Activated gamma-delta T cell treated with Interleukin-2 at 50 U/mL for 16 hours (primary cell): ENCODE measurements around the gene COL27A1.
A peak's percentile ranks its signal among the peaks of the same experiment; 100 is the strongest.
"Not testable (repeated sequence)": the region's sequence is repeated elsewhere in the genome, so short reads cannot be mapped to it uniquely, and the experiment has no call there.

Source experiments
- DNase-seq: peaks from one replicate; pipeline ENCODE4 v3.0.0-alpha.2; 2020

The COL27A1 gene

DNA sequence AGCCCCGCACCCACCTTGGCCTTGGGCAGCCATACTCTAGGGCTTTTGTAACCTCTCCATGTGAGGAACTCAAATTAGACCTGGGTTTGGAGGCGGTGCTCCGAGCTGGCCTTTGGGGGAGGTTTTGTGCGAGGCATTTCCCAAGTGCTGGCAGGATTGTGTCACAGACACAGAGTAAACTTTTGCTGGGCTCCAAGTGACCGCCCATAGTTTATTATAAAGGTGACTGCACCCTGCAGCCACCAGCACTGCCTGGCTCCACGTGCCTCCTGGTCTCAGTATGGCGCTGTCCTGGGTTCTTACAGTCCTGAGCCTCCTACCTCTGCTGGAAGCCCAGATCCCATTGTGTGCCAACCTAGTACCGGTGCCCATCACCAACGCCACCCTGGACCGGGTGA is 174.3 kb downstream of the COL27A1 start, which contains the start of gene ORM2:
Gene ORM2 (plus strand): TSS at position 245 of the 398 bp plus-strand sequence. CDS start 36 bp downstream, at position 281.
- DNase-seq = not testable (repeated sequence)

DNA sequence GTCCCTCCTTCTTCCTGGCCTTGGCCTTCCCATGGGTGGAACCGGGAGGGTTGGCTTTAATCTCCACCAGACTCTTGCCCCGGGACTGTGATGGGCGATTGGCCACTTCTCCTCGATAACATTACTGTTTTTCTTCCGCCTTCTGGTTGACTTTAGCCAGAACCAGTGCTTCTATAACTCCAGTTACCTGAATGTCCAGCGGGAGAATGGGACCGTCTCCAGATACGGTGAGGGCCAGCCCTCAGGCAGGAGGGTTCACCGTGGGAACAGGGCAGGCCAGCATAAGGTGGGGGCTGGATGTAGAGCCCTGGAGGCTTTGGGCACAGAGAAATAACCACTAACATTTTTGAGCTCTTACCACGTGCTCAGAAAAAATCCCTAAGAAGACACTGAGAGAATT is 175.3 kb downstream of the COL27A1 start:
- DNase-seq = no peak

DNA sequence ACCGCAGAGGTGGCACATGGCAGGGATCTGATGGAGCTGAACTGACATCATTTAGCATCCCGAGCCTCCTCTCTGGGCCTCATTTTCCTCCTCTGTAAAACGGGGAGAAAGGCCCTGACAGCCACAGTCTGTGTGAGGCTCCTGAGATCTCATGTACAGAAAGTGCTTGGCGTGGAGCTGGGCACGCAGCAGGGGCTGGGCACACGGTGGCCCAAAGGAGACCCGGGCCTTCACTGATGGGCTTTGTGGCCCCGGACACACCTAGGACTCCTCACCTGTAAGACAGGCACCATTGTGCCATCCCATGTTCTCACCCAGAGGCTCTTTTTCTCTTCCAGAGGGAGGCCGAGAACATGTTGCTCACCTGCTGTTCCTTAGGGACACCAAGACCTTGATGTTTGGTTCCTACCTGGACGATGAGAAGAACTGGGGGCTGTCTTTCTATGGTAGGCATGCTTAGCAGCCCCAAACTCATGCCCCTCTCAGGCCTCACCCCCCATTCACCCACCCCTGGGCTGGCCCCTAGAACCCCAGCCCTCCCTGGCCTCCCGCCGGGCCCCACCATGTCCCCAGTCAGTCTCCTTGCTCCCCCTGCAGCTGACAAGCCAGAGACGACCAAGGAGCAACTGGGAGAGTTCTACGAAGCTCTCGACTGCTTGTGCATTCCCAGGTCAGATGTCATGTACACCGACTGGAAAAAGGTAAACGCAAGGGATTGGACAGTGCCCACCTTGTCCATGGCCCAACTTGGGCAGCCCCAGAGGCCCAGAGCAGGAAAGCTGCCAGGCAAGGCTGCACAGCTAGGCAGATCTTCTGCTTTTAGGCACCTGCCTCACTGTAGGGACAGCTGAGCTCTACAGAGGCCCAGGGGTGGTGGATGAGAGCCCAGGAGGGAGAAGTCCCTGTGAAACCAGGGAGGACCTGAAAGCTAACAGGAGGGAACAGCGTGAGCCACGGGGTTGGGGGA is 176.2 kb downstream of the COL27A1 start:
- DNase-seq = not testable (repeated sequence)

DNA sequence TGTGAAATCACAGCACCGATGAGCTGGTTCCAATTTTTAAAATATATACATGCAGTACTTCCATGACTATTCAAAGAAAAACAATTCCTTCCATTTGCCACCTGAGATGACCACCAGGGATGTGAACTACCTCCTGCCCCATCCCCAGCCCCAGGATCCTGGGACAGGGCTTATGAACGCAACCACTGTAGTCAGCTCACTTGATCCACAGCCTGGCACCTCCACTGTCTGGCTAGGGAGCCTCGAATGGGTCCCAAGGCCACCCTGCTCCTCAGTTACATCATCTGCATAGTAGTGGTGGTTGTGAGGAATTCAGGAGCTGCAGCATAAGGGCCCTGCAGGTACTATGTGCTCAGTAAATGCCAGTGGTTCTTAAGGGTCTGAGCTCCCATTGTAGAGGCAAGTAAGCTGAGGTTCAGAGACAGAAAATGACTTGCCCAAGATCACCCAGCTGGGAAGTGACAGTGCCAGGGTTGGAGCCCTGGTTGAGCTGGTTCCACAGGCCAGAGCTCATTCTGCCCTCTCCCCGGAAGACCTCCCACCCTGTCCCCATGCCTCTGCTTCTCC is 177.2 kb downstream of the COL27A1 start:
- DNase-seq = not testable (repeated sequence)

DNA sequence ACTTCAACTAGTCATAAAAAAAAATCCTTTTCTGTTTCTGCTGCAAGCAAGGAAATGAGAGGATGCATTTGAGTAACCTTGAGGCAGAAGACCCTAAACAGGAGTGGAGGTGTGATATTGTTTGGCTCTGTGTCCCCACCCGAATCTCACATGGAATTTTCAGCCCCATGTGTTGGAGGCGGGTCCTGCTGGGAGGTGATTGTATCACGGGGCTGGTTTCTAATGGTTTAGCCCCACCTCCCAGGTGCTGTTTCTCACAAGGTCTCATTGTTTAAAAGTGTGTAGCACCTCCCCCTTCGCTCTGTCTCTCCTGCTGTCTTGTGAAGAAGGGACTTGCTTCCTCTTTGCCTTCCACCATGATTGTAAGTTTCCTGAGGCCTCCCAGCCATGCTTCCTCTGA is 178.4 kb downstream of the COL27A1 start:
- DNase-seq = not testable (repeated sequence)

DNA sequence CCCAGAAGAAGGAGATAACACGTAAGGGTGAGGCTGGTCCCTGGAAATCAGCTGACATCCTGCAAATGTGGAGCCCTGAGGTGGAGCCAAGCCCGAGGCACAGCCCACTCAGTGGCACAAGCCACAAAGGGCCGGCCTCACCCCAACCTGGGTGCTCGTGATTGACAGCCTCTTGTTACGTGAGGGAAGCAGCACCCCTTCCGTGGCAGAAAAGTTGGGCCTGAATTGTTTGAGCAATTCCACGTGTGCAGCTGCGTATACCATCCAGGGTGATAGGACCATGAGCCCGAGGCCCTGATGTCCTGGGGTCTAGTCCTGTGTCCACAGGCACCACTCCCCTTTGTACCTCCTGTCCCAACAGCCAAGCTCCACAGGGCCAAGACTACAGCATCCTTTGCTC is 179.2 kb downstream of the COL27A1 start:
- no peak for DNase-seq

DNA sequence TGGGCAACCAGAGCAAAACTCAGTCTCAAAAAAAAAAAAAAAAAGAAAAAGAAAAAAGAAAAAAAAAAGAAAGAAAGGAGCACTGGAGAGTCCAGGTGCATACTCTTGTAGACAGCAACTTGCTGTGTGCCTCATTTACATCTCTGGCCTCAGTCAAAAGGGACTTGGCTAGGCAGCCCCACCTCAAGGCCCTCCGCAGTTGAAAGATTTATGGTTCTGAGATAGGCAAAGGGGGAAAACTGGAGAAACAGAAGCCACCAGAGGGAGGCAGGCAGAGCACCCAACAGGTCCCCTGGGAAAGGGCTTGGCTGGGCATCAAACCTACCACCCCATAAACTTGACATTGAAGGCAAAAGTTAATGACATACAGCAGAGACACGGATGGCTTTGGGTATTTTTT is 180.4 kb downstream of the COL27A1 start:
- no peak for DNase-seq

DNA sequence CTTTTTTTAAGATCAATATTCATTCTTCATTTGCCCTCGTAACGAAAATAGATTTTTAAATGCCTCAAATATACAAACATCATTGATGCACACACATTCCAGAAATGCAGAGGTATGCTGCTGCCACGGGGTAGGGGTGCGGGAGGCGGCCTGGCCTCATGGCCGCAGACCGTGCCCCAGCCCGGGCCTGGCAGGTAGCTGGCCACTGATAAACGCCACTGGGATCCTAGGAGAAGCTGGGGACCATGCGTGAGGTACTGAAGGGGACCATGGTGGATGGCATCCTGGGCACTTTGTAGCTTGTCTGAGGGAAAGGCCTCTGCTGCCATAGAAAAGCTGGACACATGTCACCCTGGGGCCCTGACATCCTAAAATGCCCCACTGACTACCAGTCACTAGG is 180.8 kb downstream of the COL27A1 start:
- no peak for DNase-seq

DNA sequence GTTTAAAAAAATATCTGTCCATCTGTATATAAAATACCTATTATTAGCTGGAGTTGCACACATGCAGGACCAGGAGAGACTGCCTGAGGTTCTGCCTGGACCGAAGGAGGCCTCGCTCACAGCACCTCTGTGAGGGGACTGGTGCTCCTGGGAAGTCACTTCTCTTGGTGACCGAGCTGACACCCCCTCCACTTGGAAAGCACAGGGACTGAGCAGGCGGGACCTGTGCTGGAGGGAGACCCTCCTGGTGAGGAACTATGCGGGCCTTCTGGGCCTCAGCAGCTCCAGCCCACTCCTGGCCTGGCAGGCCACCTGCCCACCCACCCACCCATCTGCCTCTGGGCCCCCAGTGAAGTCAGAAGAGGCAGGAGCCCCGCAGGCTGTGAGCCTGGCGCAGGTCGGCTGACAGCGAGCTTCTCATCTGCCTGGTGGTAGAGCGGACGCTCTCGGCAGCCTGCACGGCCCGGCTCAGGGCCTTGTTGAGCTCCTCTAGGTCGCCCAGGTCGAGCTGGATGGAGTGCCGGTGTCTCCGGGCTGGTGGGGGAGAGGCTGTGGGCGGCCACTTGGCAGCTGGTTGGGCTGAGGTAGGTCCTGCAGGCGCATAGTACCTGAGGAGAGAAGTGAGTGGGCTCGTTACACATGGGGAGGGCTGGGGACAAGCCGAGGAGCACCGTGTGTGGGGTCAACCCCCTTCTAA is 181.5 kb downstream of the COL27A1 start:
- no peak for DNase-seq

DNA sequence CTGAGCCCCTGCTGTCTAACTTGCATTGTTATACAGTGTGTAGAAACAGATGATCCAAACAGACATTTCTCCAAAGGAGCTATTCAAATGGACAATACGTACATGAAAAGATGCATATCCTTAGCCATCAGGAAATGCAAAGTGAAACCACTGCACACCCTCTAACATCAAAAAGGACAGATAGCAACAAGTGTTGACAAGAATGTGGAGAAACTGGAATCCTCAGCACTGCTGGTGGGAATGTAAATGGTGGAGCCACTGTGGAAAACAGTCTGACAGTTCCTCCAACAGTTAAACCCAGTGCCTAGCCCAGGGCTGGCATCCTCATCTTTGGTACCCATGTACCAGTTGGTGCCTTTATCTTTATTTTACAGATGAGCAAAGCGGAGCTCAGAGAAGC is 182.8 kb downstream of the COL27A1 start:
- DNase-seq = no peak

DNA sequence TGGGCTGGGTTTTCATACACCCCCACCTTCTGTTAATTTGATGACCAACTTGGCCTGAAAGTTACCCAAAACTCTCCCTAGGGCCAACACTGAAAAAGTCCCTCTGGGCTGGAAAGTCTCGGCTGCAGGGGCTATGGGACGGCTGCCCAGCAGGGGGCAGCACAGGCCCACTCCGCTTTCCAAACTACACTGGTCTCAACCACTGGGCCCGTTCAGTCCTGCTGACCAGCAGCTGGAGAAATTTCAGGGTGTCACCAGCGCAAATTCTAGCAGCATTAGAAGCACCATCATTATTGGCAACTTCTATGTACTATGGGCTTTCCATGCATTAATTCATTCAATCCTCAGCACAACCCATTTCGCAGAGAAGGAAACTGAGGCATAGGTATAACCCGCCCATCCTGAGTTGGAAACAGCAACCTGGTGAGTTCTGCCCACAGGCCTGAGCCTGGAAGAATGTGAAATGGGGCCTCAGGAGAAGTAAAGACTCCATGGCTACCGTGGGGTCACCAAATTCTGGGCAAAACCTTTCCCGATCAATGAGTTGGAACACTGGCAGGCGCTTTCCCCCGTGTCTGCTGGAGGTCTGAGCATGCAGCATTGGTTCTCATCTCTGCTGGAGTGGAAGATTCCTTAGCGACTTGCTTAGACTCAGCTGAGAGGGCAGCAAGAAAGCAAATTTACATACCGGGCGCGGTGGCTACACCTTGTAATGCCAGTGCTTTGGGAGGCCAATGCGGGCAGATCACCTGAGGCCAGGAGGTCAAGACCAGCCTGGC is 184.0 kb downstream of the COL27A1 start:
- peak; percentile 51 for DNase-seq

DNA sequence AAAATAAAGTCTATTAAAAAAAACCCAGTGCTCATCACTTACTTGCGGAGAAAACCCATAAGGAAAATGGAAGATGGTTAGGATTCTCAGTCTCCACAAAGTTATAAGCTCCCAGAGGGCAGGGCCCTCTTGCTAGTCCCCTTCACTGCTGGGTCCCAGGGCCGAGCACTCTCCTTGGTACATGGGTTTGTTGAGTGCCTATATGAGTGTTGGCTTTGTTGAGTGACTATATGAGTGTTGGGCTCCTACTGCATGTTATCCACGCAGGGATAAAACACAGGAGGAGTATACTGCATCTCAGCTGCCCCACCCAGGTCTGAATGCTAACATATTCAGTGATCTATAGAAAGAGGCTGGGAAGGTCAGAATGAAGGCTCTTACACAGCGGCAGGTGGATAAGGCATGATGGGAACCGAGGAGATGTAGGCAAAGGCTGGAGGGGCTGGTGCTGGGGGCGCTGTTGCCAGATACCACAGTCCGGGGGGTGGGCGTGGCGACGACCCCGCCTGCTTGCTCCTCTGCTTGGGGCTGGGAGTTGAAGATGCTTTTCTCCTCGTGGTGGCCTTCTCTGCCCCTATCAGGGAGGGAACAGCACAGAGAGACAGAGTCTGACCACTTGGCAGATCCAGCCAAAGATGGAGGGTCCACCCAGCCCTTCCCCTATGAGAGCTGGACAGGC is 186.0 kb downstream of the COL27A1 start:
- no peak for DNase-seq

DNA sequence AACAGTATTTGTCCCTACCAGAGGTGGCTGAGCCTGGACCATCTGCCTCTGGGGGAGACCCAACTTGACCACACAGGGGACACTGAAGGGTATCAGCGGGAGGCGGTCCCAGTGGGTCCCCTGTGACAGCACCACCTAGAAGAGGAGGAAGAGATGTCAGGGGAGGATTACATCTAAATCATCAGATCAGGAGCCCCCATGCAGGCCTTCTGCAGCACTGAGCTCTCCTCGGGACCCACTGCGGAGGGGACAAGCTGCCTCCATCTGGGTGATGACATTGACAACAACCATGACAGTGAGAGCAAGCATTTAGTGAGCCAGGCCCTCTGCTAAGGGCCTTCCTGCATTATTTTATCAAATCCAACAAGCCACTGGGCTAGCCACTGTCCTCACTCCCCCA is 186.7 kb downstream of the COL27A1 start:
- no peak for DNase-seq

DNA sequence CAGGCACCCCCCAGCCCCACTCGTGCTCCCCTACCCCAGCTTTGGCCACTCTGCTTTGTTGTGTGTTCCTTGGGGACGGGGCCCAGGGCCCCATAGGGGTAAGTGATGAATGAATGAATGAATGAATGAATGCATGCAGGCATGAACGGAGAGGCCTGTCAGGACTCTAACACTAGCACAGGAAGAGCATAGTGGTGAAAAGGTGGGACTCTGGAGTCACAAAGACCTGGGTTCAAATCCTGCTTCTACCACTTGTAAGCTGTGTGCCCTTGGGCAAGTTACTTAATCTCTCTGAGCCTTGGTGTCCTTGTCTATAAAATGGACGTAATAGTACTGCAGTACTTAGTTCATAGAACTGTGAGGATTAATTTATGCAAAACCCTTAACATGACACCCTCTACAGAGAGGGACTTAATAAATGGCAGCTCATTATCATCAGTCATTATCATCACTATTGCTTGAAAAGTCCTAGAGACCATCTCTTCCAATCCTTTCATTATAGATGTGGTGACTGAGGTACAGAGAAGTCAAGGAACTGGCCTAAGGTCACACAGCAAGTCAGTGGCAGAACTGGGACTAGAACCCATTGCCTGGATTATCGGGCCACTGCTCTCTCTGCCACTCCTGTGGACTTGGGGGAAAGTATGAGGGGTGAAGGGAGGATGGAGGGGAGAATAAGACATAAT is 187.6 kb downstream of the COL27A1 start:
- no peak for DNase-seq

DNA sequence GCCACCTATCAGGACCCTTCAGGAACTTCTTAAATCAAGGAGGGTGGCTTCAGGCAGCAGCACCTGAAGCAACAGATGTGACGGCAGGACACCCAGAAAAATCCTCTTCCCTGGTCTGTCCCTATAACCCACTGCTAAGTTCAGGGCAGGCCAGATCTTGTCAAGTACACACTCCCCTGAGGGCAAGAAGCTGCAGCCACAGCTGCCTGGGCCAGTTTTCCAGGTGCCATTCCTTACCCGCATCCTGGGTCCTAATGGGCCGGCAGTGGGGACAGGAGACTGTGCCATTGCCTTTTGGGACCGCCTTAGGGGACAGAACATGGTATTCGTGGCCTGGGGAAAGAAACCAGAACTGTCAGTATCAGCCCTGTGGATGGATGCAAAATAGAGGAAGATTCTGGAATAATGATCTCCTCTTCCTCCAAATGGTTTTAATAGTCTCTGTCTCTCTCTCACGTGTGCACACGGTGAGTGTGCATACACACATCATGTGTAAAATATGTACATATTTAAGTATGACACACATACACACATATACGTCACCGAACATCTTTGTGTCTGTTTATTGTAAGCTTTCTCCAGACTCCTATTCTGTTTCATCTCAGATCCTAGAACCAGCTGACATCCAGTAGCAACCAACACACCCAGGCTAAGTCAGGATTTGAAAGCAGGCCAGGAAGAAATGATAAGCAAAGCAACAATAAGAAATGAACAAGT is 188.3 kb downstream of the COL27A1 start:
- no peak for DNase-seq

DNA sequence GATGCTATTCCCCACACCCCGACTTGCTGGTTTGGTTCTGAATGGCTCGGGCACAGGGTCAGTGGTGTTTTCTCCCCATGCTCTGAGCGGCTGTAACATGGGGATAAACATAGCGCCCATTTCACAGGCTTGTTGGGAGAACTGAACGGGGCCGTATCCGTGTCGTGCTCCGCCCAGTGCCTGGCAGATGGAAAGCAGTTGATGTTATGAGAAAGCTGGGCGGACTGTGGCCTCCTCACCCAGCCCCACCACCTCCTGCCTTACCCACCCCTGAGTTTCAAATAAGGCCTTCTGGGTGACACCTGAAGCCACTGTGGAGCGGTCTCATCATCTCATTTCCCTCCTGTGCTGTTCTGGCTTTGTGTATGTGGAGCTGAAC is 188.8 kb downstream of the COL27A1 start:
- no peak for DNase-seq

DNA sequence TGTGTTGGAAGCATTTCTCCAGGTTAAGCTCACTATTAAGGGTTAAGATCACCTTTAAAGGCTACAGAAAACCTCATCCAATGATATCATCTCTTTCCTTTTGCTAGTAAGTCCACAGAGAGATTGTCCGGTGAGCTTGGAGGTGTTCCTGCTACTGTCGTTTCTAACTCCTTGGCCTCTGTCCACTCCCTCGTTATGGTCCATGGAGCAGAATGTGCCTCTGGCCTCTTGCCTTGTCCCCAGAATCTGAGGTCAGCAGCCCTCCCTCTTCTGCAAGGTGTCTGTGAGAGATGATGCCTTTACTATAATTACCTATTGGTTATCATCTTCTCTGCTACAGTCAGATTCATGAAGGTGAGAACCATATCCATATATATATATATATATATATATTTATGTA is 189.4 kb downstream of the COL27A1 start:
- no peak for DNase-seq

DNA sequence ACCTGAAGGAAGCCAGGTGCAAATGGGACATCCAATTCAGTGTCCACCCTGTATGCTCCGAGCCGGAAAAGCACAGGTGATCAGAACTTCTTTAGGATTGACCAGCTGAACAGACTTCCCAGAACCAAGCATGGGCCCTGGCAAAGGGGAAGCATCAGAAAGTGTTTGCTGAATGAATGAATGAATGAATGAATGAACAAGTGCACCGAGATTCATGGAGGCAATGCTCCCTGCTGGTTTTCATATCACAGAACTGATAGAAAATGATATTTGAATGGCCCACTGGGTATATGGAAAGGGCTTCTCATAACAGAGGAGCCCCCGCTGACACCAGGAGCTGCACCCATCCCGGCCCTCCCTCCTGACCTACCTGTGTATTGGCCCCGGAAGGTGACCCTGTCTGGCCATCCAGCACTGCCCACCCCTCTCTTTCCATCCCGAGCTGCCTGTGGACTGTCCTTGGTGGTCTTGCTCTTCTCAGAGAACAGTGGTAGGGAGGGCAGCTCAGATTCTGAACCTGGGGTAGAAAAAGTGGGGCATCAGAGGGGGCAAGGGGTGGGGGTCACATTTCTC is 190.2 kb downstream of the COL27A1 start:
- no peak for DNase-seq

DNA sequence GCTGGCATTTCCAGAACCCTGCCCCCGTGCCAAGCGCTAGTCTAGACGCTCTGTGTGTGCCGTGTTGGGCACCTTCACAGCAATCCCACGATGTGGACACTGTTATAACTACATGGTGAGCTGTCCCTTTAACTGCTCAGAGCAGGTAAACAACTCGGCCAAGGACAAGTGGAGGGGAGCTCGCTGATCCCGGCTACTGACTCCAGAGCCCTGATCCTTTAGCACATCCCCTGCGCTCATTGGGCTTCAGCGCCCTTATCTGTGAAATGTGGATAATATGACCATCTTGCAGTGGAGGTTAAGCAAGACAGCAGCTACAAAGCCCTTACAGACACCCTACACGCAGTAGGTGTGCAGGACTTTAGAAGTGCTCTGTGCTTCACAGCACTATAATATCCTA is 190.8 kb downstream of the COL27A1 start:
- DNase-seq = no peak

DNA sequence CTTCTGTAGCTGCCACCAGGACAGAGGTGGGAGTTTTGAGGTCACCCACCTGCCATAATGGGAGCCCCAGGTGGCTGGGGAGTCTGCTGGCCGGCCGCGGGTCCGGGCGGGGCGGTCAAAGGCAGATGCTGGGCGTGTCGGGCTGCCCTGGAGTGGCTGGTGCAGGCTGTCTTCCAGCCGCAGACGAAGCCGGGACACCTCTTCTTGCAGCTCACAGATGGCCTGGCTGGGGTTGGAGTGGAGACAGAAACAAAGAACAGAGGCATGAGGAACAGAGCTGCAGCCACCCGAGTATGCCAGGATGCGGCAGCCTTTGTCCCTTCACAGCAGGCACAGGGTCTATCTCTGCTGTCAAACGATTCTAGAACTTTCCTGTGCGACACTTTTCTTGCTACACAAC is 192.3 kb downstream of the COL27A1 start:
- DNase-seq = no peak
